ENCODE measurements around the gene MRPL49. TPM values are rescaled to one million over a fixed set of nuclear protein-coding genes. Genes with fewer than 3 reads are reported as not detected.

MRPL49 gene
- total RNA-seq, 6 experiments from 2014 or later: 53.2 to 59.7 (median 56.9) TPM

DNA sequence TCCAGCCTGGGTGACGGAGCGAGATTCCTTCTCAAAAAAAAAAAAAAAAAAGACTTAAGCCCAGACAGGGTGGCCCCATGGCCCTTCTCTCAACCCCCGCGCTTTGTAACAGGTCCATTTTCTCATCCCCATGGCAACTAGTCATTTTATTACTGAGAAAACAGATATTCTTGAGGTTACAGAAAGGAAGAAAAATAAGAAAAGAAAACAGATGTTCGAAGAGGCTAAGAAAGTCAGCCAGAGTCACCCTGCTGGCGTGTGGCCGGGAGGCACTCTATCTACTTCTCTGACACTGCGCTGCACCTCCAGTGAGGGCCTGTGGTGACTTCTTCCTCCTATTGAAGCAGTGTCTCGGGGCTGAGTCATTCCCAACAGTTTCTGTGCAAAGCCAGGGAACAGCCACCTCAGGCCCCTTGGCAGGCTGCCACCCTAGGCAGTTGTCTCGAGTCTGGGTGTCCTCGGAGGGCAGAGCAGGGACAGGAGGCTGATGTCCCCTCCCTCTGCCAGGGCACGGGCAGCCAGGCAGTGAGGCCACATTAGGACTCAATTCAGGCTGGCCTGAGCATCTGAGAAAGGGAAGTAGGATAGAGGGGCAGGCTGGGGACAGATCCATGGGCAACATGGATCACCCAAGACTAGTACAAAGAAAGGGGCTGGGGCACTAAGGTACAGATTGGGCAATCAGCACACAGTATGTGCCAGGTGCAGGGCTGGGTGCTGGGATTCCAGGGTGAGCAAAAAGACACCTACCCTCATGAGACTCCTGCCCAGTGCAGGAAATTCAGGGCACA lies 28.6 kb downstream of the MRPL49 start:
- peaks cover 36% of the 10 kb centered on the region for H3K4me1 Mint-ChIP-seq (ENCODE audit: low read depth)
- H3K36me3 Mint-ChIP-seq (ENCODE audit: low read depth): no peaks in the 10 kb centered on the region
- H3K27ac Mint-ChIP-seq: peak overlapping the region; percentile 85
- peak overlapping the region; percentile 78 for H3K4me3 Mint-ChIP-seq
- TF ChIP-seq, protein P1, sequence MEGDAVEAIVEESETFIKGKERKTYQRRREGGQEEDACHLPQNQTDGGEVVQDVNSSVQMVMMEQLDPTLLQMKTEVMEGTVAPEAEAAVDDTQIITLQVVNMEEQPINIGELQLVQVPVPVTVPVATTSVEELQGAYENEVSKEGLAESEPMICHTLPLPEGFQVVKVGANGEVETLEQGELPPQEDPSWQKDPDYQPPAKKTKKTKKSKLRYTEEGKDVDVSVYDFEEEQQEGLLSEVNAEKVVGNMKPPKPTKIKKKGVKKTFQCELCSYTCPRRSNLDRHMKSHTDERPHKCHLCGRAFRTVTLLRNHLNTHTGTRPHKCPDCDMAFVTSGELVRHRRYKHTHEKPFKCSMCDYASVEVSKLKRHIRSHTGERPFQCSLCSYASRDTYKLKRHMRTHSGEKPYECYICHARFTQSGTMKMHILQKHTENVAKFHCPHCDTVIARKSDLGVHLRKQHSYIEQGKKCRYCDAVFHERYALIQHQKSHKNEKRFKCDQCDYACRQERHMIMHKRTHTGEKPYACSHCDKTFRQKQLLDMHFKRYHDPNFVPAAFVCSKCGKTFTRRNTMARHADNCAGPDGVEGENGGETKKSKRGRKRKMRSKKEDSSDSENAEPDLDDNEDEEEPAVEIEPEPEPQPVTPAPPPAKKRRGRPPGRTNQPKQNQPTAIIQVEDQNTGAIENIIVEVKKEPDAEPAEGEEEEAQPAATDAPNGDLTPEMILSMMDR (IDR thresholded peaks at IDR 0.05): no peak
- no peaks in the 10 kb centered on the region for H3K9me3 Mint-ChIP-seq
- peak; percentile 95 for DNase-seq
- H3K27me3 Mint-ChIP-seq (ENCODE audit: insufficient read depth): peaks cover 15% of the 10 kb centered on the region

DNA sequence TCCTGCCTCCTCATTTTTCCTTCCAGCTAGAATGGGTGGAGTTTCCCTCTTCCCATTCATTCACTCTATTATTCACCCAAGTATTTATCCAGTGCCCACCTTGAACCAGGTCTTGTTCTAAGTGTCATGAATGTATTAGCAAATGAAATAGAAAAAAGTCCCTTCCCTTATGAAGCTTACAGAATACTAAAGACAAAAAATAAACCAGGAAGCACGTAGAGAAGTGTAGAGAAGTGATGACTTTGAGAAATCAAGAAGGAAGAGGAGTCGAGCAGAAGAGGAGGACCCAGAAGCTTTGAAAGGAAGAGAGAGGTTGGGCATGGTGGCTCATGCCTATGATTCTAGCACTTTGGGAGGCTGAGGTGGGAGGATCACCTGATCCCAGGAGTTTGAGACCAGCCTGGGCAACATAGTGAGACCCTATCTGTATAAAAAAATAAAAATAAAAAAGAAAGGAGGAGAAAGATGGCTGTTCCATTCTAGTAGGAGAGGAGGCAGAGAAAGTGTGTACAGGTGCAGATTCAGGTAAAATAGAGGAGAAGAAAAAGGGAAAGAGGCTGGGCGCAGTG lies 29.3 kb downstream of the MRPL49 start:
- no peak overlapping the region for H3K4me3 Mint-ChIP-seq
- no peaks in the 10 kb centered on the region for H3K36me3 Mint-ChIP-seq (ENCODE audit: low read depth)
- TF ChIP-seq, protein P1 (IDR thresholded peaks at IDR 0.05): no peak
- H3K27ac Mint-ChIP-seq: no peak overlapping the region
- peaks cover 36% of the 10 kb centered on the region for H3K4me1 Mint-ChIP-seq (ENCODE audit: low read depth)
- no peaks in the 10 kb centered on the region for H3K9me3 Mint-ChIP-seq
- DNase-seq: no peak
- H3K27me3 Mint-ChIP-seq (ENCODE audit: insufficient read depth): peaks cover 8% of the 10 kb centered on the region

DNA sequence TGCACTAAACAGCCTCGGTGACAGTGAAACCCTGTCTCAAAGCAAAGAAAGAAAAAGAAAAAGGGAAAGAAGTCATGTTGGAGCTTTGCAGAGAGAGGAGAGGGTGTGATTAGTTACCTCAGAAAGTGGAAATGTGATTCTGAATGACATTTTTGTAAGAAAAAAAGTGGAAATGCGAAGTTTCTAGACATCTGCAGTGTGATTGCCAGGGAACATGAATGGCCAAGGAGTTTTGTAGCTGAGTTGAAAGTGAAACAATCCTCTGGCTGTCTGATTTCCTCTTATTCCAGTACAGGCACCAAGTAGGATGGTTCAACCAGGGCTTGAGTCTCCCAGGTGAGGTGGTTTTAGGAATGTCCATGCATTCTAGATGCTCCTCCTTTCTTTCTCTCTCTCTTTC lies 30.0 kb downstream of the MRPL49 start:
- DNase-seq: no peak
- no peaks in the 10 kb centered on the region for H3K9me3 Mint-ChIP-seq
- TF ChIP-seq, protein P1 (IDR thresholded peaks at IDR 0.05): no peak

DNA sequence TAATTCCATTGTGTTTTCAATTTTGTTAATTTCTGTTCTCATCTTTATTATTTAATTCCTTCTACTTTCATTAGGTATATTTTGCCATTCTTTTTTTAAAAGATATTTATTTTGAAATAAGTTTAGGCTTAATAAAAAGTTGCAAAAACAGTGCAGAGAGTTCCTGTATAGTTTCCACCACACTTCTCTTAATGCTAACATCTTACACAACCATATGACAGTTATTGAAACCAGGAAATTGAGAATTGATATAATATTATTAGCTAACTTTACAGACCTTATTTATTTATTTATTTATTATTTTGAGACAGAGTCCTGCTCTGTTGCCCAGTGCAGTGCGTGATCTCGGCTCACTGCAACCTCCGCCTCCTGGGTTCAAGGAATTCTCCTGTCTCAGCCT lies 34.1 kb downstream of the MRPL49 start:
- peaks cover 9% of the 10 kb centered on the region for H3K27me3 Mint-ChIP-seq (ENCODE audit: insufficient read depth)
- H3K4me3 Mint-ChIP-seq: no peak overlapping the region

More for the DNA sequence above, 30.0 kb downstream of the MRPL49 start:
- Mint-ChIP-seq H3K27me3 (ENCODE audit: insufficient read depth) (peaks cover 5% of the 10 kb centered on the region), H3K36me3 (ENCODE audit: low read depth) (no peaks in the 10 kb centered on the region), H3K27ac (no peak overlapping the region), H3K4me1 (ENCODE audit: low read depth) (peaks cover 36% of the 10 kb centered on the region), H3K4me3 (peak overlapping the region; percentile 5; the same call in 1 of the 2 replicates)

DNA sequence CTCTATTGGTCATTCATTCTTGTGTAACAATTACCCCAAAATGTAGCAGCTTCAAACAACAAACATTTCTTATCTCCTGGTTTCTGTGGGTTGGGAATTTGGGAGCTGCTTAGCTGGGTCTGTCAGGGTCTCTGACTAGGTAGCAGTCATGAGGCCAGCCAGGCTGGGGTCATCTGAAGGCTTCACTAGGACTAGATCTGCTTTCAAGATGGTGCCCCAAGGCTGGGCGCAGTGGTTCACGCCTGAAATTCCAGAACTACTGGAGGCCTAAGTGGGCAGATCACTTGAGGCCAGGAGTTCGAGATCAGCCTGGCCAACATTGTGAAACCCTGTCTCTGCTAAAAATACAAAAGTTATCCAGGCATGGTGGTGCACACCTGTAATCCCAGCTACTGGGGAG lies 34.8 kb downstream of the MRPL49 start:
- Mint-ChIP-seq H3K9me3 (no peaks in the 10 kb centered on the region), H3K27me3 (ENCODE audit: insufficient read depth) (peaks cover 6% of the 10 kb centered on the region), H3K4me1 (ENCODE audit: low read depth) (peaks cover 14% of the 10 kb centered on the region), H3K36me3 (ENCODE audit: low read depth) (no peaks in the 10 kb centered on the region), H3K4me3 (no peak overlapping the region), H3K27ac (no peak overlapping the region)
- TF ChIP-seq, protein P1 (IDR thresholded peaks at IDR 0.05): no peak
- DNase-seq: no peak

More for the DNA sequence above, 34.1 kb downstream of the MRPL49 start:
- H3K4me1 Mint-ChIP-seq (ENCODE audit: low read depth): peaks cover 18% of the 10 kb centered on the region
- TF ChIP-seq, protein P1 (IDR thresholded peaks at IDR 0.05): no peak
- H3K27ac Mint-ChIP-seq: no peak overlapping the region
- H3K36me3 Mint-ChIP-seq (ENCODE audit: low read depth): no peaks in the 10 kb centered on the region
- no peaks in the 10 kb centered on the region for H3K9me3 Mint-ChIP-seq
- DNase-seq: no peak

Data from HFFc6 (cell line).